GM18499 (cell line): ENCODE data around the gene TMEM134.

Experiments used
- ATAC-seq: cut with Tn5 transposase; IDR thresholded peaks from one replicate; pipeline ENCODE4 v1.9.1; 2021; ENCODE audit warnings: moderate number of reproducible peaks; ENCODE audit not compliant: insufficient read depth, unreplicated experiment

The TMEM134 gene

DNA sequence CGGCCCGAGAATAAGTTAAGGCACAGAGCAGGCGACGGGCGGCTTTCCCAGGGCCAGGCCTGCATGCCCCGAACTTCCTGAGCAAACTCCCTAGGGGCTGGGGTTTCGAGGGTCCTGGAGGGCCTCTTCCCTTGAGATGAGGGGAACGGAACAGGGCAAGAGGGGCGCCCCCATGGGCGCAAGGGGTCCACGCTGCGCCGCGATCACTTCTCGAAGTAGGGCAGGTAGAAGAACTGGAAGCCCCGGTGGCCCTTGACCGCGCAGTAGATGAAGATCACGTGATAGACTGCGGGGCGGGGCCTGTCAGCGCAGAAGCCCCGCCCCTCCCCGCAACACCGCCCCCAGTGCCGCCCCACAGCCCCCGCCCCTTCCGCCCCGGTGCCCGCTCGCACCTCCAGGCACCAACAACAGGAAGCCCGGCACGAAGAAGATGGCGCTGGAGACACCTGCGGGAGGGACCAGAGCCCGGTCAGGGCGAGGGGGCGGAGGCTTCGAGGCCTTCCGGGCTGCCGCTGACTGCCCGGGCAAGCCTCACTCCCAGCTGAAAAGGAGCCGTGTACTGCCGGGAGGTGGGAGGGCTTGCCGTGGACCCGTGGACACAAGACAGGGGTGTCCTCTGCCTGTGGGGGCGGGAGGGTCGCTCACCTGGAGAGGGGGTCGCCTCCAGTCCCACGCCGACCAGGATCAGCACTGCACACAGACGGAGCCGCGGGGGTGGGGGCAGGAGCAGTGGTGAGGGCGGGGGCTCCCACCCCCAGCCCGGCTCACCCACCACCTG is 4.5 kb downstream of the TMEM134 start:
- no peak for ATAC-seq

DNA sequence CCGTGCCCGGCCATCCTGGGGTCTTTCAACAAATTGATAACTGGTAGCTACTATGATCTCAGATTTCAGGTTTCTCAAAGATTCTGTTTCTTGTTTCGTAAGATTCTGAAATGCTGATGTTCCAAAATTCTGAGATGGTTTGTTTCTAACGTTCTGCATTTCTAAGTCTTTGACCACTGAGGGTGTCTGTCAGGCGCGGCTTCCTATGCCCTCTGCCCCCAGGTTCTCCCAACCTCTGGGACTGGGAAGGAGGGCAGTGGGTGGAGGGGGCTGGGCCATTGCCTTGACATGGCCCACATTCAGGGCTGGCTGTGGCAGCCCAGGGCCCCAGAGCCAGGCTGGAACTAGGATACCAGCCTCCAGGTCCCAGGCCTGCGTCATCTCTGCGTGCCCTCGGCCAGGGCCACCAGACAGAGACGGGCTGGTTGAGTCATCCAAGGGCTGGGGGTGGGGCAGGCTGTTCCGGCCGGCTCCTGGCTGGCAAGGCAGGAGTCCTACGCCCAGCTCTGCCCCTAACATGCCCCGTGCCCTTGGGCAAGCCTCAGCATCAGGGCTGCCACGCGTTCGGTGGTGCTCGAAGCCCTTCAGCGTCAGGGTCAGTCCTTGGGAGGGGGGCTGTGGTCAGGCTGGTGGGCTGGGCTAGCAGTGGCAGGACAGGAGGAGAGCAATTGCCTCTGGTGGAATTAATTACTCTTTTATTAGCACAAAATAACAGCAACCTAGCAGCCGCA is 5.2 kb downstream of the TMEM134 start:
- ATAC-seq = no peak

DNA sequence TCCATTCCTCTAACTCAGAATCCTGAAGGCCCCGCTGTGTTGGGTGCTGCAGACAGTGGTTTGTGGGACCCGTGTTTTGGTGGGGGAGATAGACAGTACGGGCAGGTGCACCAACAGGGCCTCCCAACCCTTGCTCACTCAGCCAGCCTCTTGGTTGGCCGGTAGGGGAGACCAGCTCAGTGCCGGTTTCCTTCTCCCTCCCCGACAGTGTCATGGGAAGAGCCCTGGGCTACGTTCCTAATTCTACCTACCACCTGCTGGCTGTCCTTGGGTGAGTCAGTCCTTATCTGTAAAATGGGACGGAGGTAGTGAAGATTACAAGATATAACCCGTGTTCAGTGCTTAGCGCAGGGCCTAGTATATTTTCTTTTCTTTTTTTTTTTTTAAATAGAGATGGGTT is 5.9 kb downstream of the TMEM134 start:
- ATAC-seq = no peak

- ATAC-seq = no peak
Observed at GRCh38 chr11:67458266-67458665, 10.8 kb downstream of the TMEM134 start.

DNA sequence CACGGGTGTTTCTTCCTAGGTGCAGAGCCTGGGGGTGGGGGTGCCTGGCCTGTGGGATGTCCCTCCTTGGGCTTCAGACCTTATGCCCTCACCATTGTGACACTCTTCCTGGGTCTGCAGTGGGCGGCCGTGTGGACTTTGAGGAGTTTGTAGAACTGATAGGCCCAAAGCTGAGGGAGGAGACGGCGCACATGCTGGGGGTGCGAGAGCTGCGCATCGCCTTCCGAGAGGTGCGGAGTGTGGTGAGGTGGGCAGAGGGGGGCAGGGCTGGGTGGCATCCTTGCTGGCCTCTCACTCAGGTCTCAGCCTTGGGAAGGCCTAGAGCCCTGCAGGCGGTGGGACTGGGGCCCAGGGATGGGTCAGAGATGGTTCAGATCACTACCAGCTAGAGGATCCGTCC is 11.6 kb downstream of the TMEM134 start:
- no peak for ATAC-seq

- ATAC-seq = no peak
Observed at GRCh38 chr11:67456068-67456705, 12.9 kb downstream of the TMEM134 start.

DNA sequence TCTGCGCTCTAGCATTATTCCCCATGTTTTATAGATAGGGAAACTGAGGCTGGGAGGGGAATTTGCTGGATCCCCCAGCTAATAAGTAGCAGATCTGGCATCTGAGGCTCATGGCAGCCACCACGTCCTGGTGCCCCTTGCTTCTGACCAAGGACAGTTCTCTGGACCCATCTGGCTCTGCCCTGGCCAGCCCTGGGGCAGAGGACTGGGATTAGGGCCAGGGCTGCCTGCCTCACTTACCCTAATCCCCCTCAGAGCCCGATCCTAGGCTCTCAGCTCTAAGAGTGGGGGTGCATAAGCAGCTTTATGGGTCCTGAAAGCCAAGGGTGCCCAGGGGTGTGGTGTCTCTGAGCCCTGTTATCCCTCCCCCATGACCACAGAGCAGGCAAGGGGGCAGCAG is 14.0 kb downstream of the TMEM134 start, which contains the start of gene CABP4:
Gene CABP4 (plus strand): TSS at position 301 of the 400 bp plus-strand sequence. CDS start 70 bp downstream, at position 371.
- ATAC-seq = no peak

GRCh38 chr11:67453816-67454732 is 15.0 kb downstream of the TMEM134 start:
- no peak for ATAC-seq

- ATAC-seq = no peak
Observed at GRCh38 chr11:67452141-67452952, 16.7 kb downstream of the TMEM134 start, which contains the start of gene GPR152. Gene GPR152 (minus strand): TSS chr11:67452729. CDS start chr11:67452724, 5 bp downstream.

GRCh38 chr11:67451658-67451976 is 17.4 kb downstream of the TMEM134 start:
- no peak for ATAC-seq

GRCh38 chr11:67450796-67451657 is 18.0 kb downstream of the TMEM134 start:
- ATAC-seq = no peak

GRCh38 chr11:67449116-67449844 is 19.8 kb downstream of the TMEM134 start:
- no peak for ATAC-seq

GRCh38 chr11:67448220-67448609 is 20.8 kb downstream of the TMEM134 start:
- no peak for ATAC-seq

DNA sequence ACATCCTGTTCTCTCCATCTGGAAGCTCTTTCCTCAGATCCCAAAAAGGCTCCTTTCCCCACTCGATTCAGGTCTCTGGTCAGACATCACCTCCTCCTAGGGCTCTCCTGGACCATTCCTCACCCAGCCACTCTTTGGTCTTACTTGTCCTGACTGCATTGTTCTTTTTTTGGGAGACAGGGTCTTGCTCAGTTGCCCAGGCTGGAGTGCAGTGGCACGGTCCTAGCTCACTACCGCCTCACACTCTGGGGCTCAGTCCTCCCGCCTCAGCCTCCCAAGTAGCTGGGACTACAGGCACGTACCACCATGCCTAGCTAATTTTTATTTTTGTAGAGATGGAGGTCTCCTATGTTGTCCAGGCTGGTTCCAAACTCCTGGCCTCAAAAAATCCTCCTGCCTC is 23.5 kb downstream of the TMEM134 start:
- no peak for ATAC-seq

GRCh38 chr11:67442504-67443404 is 26.3 kb downstream of the TMEM134 start:
- ATAC-seq = no peak

GRCh38 chr11:67441731-67442351 is 27.2 kb downstream of the TMEM134 start:
- ATAC-seq = no peak
